Measurements from ENCODE around the gene NLRP5.
"Not testable (repeated sequence)": the region's sequence is repeated elsewhere in the genome, so short reads cannot be mapped to it uniquely, and the experiment has no call there.

Gene NLRP5

GRCh38 chr19:55986487-55986886, at the start of gene NLRP5:
TSS of gene NLRP5 (plus strand) at chr19:55986775.
- DNase-seq (ENCODE audit: low spot score): peak; percentile 65

GRCh38 chr19:55939206-55939605, 47.4 kb upstream of the NLRP5 start:
- DNase-seq (ENCODE audit: low spot score): no peak

GRCh38 chr19:55940306-55940705, 46.3 kb upstream of the NLRP5 start:
- DNase-seq (ENCODE audit: low spot score): no peak

- no peak for DNase-seq (ENCODE audit: low spot score)
Measured at GRCh38 chr19:55947532-55947931, 39.0 kb upstream of the NLRP5 start, which contains the start of gene NLRP8. TSS of gene NLRP8 (plus strand) at chr19:55947832.

GRCh38 chr19:55950566-55950965, 36.0 kb upstream of the NLRP5 start:
- DNase-seq (ENCODE audit: low spot score): not testable (repeated sequence)

- no peak for DNase-seq (ENCODE audit: low spot score)
Measured at GRCh38 chr19:55956431-55956830, 30.1 kb upstream of the NLRP5 start.

- DNase-seq (ENCODE audit: low spot score): peak; percentile 64
Measured at GRCh38 chr19:55958356-55958755, 28.2 kb upstream of the NLRP5 start.

GRCh38 chr19:55959996-55960675, 26.4 kb upstream of the NLRP5 start:
- no peak for DNase-seq (ENCODE audit: low spot score)

- DNase-seq (ENCODE audit: low spot score): peak; percentile 56
Measured at GRCh38 chr19:55962186-55962585, 24.4 kb upstream of the NLRP5 start.

GRCh38 chr19:55973982-55974381, 12.6 kb upstream of the NLRP5 start:
- no peak for DNase-seq (ENCODE audit: low spot score)

- DNase-seq (ENCODE audit: low spot score): no peak
Measured at GRCh38 chr19:55980415-55980814, 6.2 kb upstream of the NLRP5 start.

- no peak for DNase-seq (ENCODE audit: low spot score)
Measured at GRCh38 chr19:55985254-55985653, 1.3 kb upstream of the NLRP5 start.

GRCh38 chr19:55990831-55991230, 4.3 kb downstream of the NLRP5 start:
- no peak for DNase-seq (ENCODE audit: low spot score)

- no peak for DNase-seq (ENCODE audit: low spot score)
Measured at GRCh38 chr19:55993492-55993891, 6.9 kb downstream of the NLRP5 start.

GRCh38 chr19:56014765-56015164, 28.2 kb downstream of the NLRP5 start:
- no peak for DNase-seq (ENCODE audit: low spot score)

GRCh38 chr19:56015756-56016155, 29.2 kb downstream of the NLRP5 start:
- no peak for DNase-seq (ENCODE audit: low spot score)

- not testable (repeated sequence) for DNase-seq (ENCODE audit: low spot score)
Measured at GRCh38 chr19:56019325-56019724, 32.8 kb downstream of the NLRP5 start.

GRCh38 chr19:56020355-56020975, 33.9 kb downstream of the NLRP5 start:
- not testable (repeated sequence) for DNase-seq (ENCODE audit: low spot score)

GRCh38 chr19:56026769-56027168, 40.2 kb downstream of the NLRP5 start:
- DNase-seq (ENCODE audit: low spot score): no peak

GRCh38 chr19:56053596-56053995, 67.0 kb downstream of the NLRP5 start:
- no peak for DNase-seq (ENCODE audit: low spot score)

GRCh38 chr19:56066152-56067023, 79.8 kb downstream of the NLRP5 start:
- peak; percentile 76 for DNase-seq (ENCODE audit: low spot score)

- no peak for DNase-seq (ENCODE audit: low spot score)
Measured at GRCh38 chr19:56069642-56070041, 83.1 kb downstream of the NLRP5 start.

- peak; percentile 29 for DNase-seq (ENCODE audit: low spot score)
Measured at GRCh38 chr19:56071151-56071550, 84.6 kb downstream of the NLRP5 start.

All from SW480 (cell line).